Kidney (tissue), 14 donors: Measurements from ENCODE around the gene REXO5. TPM values are rescaled to one million over a fixed set of nuclear protein-coding genes. Genes with fewer than 3 reads are reported as not detected.

Source experiments
- DNase-seq, 5 donors: peaks; one replicate each; pipeline ENCODE4 v3.0.0-alpha.2; 2013 to 2020
- FAIRE-seq: peaks from 2 replicates; lab custom pipeline; 2012; peaks lifted over from hg19 to GRCh38; lab: Jason Lieb, UNC
- H3K27ac ChIP-seq, 2 donors: one replicate each; pipeline ENCODE4 v1.7.0; 2013; ENCODE audit warnings: low read depth in 2 of 2, low read length in 2 of 2, inconsistent platforms in 1 of 2
- H3K27me3 ChIP-seq: one replicate; pipeline ENCODE4 v1.7.1; 2013; ENCODE audit warnings: low read length, inconsistent platforms; ENCODE audit not compliant: control insufficient read depth, insufficient read depth
- H3K36me3 ChIP-seq, 3 donors: one replicate each; pipeline versions ENCODE4 v1.7.0 to v1.7.1; 2013; ENCODE audit warnings: low read length in 3 of 3, control low read depth in 1 of 3, inconsistent platforms in 1 of 3; ENCODE audit not compliant: insufficient read depth in 3 of 3, control insufficient read depth in 2 of 3
- H3K4me1 ChIP-seq, 3 donors: one replicate each; pipeline versions ENCODE4 v1.7.0 to v1.7.1; 2013; ENCODE audit warnings: low read length in 3 of 3, inconsistent platforms in 1 of 3, low read depth in 1 of 3; ENCODE audit not compliant: control insufficient read depth in 2 of 3, insufficient read depth in 2 of 3
- H3K4me3 ChIP-seq, 3 donors: one replicate each; pipeline versions ENCODE4 v1.7.0 to v1.8.1; 2013; ENCODE audit warnings: low read length in 3 of 3, control low read depth in 1 of 3, inconsistent platforms in 1 of 3
- H3K9ac ChIP-seq, 3 donors: one replicate each; pipeline versions ENCODE4 v1.7.0 to v1.7.1; 2013; ENCODE audit warnings: low read length in 3 of 3, control low read depth in 1 of 3, inconsistent platforms in 1 of 3
- H3K9me3 ChIP-seq, 3 donors: one replicate each; pipeline versions ENCODE4 v1.7.0 to v1.7.1; 2013; ENCODE audit warnings: low read length in 3 of 3, control low read depth in 1 of 3, inconsistent platforms in 1 of 3; ENCODE audit not compliant: control insufficient read depth in 2 of 3, insufficient read depth in 1 of 3
- intact Hi-C: fragments of 100-400 bp; cut with DNase I; formaldehyde crosslinking; loops from one replicate; pipeline ENCODE4 v1.11.1; 2022
- polyA plus RNA-seq: library from polyadenylated mRNA; stranded (reverse); fragments of 350-450 nt; fragmentation: Illumina TruSeq; extraction: RNeasy Lipid Tissue Mini Kit (QIAGEN cat#74804); gene quantifications from one replicate; pipeline ENCODE4 v1.2.3, GENCODE V29; 2014; ENCODE audit warnings: low read depth, low replicate concordance; ENCODE audit not compliant: insufficient read depth
- total RNA-seq: library from RNA; stranded (reverse); fragmentation: NEBNext Ultra II Directional; extraction: Animal tissue kit (Norgen Biotek cat#: 25700); gene quantifications from one replicate; pipeline ENCODE4 v1.2.1, GENCODE V29; 2021
- TF ChIP-seq, protein P1 (sequence below): IDR thresholded peaks from 3 replicates; pipeline ENCODE4 v1.5.1; 2012; ENCODE audit warnings: mild to moderate bottlenecking, moderate library complexity, borderline replicate concordance; ENCODE audit not compliant: insufficient read depth; ENCODE audit errors: extremely low read depth
- donor health status: control.
- donor health status: control.
- donor health status: control.
- donor health status: control.
- donor health status: control.
- donor health status: DM: yes; HTN: yes; CAD: no.
- donor health status: Normal renal cell carcinoma (clear cell type).

REXO5 gene
- total and polyA plus RNA-seq, 2 donors from 2014 or later: 1.6 to 2.1 TPM

DNA sequence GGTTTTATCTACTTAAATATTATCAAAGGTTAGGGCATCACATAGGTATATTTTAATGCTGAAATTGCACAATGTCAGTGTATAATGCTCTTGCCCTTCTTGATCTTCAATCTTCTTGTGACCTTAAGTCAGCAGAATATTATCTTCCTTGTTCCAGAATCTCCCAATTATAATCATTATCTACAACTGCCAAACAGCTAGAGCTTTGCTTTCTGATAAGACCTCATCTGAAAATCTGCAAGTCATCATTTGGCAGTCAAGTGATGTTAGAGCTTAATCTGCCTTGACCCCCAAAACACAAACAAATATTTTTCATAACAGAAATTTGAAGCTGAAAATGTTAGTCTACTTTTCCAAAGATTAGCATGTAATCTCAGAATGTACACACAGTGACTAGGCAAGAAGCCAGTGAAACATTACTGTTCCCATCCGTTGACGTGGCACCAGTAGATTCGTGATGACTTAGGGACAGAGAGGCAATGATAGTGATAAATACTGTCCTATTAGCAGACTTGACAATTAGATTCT, 19.8 kb downstream of the REXO5 start:
- Histone ChIP-seq H3K4me1 (no peaks in the 10 kb centered on the region), H3K27me3 (no peaks in the 10 kb centered on the region), H3K27ac (no peak overlapping the region), H3K9ac (no peak overlapping the region), H3K4me3 (no peak overlapping the region), H3K9me3 (no peaks in the 10 kb centered on the region), H3K36me3 (no peaks in the 10 kb centered on the region)
- TF ChIP-seq, protein P1, sequence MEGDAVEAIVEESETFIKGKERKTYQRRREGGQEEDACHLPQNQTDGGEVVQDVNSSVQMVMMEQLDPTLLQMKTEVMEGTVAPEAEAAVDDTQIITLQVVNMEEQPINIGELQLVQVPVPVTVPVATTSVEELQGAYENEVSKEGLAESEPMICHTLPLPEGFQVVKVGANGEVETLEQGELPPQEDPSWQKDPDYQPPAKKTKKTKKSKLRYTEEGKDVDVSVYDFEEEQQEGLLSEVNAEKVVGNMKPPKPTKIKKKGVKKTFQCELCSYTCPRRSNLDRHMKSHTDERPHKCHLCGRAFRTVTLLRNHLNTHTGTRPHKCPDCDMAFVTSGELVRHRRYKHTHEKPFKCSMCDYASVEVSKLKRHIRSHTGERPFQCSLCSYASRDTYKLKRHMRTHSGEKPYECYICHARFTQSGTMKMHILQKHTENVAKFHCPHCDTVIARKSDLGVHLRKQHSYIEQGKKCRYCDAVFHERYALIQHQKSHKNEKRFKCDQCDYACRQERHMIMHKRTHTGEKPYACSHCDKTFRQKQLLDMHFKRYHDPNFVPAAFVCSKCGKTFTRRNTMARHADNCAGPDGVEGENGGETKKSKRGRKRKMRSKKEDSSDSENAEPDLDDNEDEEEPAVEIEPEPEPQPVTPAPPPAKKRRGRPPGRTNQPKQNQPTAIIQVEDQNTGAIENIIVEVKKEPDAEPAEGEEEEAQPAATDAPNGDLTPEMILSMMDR: no peak
- intact Hi-C loops: no loop called here
- FAIRE-seq (no peak), DNase-seq (no peak)

DNA sequence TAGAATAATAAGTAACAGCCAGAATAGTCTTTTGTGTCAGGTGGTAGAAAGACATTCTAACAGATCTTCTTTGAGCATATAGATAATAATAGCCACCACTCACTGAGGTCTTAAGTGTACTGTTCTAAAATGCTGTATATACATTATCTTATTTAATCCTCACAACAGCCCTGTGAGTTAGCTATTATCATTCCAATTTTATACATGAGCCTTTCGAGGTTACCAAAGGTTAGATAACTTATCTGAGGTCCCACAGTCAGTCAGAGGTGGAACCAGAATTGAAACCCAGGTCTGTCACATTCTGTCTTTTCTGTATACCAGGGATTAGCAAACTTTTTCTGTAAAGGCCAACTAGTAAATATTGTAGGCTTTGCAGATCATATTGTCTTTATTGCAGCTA, 23.2 kb downstream of the REXO5 start:
- FAIRE-seq (no peak), DNase-seq (no peak)
- TF ChIP-seq, protein P1: no peak
- H3K27ac ChIP-seq: no peak overlapping the region
- H3K36me3 ChIP-seq: no peaks in the 10 kb centered on the region
- no peaks in the 10 kb centered on the region for H3K27me3 ChIP-seq
- no peaks in the 10 kb centered on the region for H3K4me1 ChIP-seq
- H3K9ac ChIP-seq: no peak overlapping the region
- H3K9me3 ChIP-seq: no peaks in the 10 kb centered on the region
- no peak overlapping the region for H3K4me3 ChIP-seq
- intact Hi-C loops: no loop called here

DNA sequence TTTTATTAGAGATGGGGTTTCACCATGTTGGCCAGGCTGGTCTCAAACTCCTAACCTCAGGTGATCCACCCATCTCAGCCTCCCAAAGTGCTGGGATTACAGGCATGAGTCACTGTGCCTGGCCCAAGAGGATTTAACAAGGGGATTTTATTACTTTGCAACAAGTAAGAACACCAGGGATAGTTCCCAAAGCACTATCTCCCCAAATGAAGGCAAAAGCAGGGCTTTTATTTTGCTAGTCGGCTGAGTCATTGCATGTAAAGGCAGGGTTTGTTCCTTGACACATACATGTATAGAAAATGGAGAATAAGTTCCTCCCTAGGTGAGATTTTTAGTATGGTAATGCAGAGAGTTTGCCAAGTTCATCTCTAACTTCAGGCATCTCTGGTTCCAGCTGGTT, 24.0 kb downstream of the REXO5 start:
- DNase-seq: no peak
- no peak overlapping the region for H3K4me3 ChIP-seq
- no peaks in the 10 kb centered on the region for H3K36me3 ChIP-seq
- no peak for FAIRE-seq
- TF ChIP-seq, protein P1: no peak
- no peaks in the 10 kb centered on the region for H3K9me3 ChIP-seq
- no peaks in the 10 kb centered on the region for H3K27me3 ChIP-seq
- intact Hi-C loops: no loop called here
- H3K4me1 ChIP-seq: no peaks in the 10 kb centered on the region
- no peak overlapping the region for H3K27ac ChIP-seq
- no peak overlapping the region for H3K9ac ChIP-seq

DNA sequence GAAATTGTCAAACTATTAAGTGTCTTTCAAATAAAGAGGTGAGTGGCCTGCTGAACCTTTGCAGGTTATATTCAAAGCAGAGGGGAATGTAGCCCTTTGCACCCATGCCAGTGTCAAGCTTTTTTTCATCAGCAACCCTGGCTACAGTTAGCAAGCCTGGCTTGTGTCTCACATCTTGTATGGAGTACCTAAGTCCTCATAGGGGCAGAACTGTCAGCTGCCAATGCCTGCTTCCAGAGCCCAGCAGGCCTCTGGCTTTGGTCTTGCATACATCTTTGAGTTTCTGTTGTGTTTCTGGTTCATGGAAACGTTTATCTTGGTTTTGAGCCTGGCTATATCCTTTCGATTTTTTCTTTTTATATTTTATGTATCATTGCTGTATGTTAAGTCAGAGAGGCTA, 26.8 kb downstream of the REXO5 start:
- no peak overlapping the region for H3K27ac ChIP-seq
- DNase-seq: no peak
- FAIRE-seq: no peak
- TF ChIP-seq, protein P1: no peak
- intact Hi-C loops: no loop called here
- no peaks in the 10 kb centered on the region for H3K36me3 ChIP-seq
- H3K4me1 ChIP-seq: no peaks in the 10 kb centered on the region
- peaks cover 0 to 4% (median 2%) of the 10 kb centered on the region in 3 donors for H3K9me3 ChIP-seq
- H3K4me3 ChIP-seq: no peak overlapping the region
- no peaks in the 10 kb centered on the region for H3K27me3 ChIP-seq
- H3K9ac ChIP-seq: no peak overlapping the region
